Kidney (tissue), 14 donors: Measurements from ENCODE around the gene BUD23. TPM values are rescaled to one million over a fixed set of nuclear protein-coding genes. Genes with fewer than 3 reads are reported as not detected.

Experiments used
- DNase-seq, 5 donors: peaks; one replicate each; pipeline ENCODE4 v3.0.0-alpha.2; 2013 to 2020
- FAIRE-seq: peaks from 2 replicates; lab custom pipeline; 2012; peaks lifted over from hg19 to GRCh38; lab: Jason Lieb, UNC
- H3K27ac ChIP-seq, 2 donors: one replicate each; pipeline ENCODE4 v1.7.0; 2013; ENCODE audit warnings: low read depth in 2 of 2, low read length in 2 of 2, inconsistent platforms in 1 of 2
- H3K27me3 ChIP-seq: one replicate; pipeline ENCODE4 v1.7.1; 2013; ENCODE audit warnings: low read length, inconsistent platforms; ENCODE audit not compliant: control insufficient read depth, insufficient read depth
- H3K36me3 ChIP-seq, 3 donors: one replicate each; pipeline versions ENCODE4 v1.7.0 to v1.7.1; 2013; ENCODE audit warnings: low read length in 3 of 3, control low read depth in 1 of 3, inconsistent platforms in 1 of 3; ENCODE audit not compliant: insufficient read depth in 3 of 3, control insufficient read depth in 2 of 3
- H3K4me1 ChIP-seq, 3 donors: one replicate each; pipeline versions ENCODE4 v1.7.0 to v1.7.1; 2013; ENCODE audit warnings: low read length in 3 of 3, inconsistent platforms in 1 of 3, low read depth in 1 of 3; ENCODE audit not compliant: control insufficient read depth in 2 of 3, insufficient read depth in 2 of 3
- H3K4me3 ChIP-seq, 3 donors: one replicate each; pipeline versions ENCODE4 v1.7.0 to v1.8.1; 2013; ENCODE audit warnings: low read length in 3 of 3, control low read depth in 1 of 3, inconsistent platforms in 1 of 3
- H3K9ac ChIP-seq, 3 donors: one replicate each; pipeline versions ENCODE4 v1.7.0 to v1.7.1; 2013; ENCODE audit warnings: low read length in 3 of 3, control low read depth in 1 of 3, inconsistent platforms in 1 of 3
- H3K9me3 ChIP-seq, 3 donors: one replicate each; pipeline versions ENCODE4 v1.7.0 to v1.7.1; 2013; ENCODE audit warnings: low read length in 3 of 3, control low read depth in 1 of 3, inconsistent platforms in 1 of 3; ENCODE audit not compliant: control insufficient read depth in 2 of 3, insufficient read depth in 1 of 3
- CTCF ChIP-seq: IDR thresholded peaks from 3 replicates; pipeline ENCODE4 v1.5.1; 2012; ENCODE audit warnings: mild to moderate bottlenecking, moderate library complexity, borderline replicate concordance; ENCODE audit not compliant: insufficient read depth; ENCODE audit errors: extremely low read depth
- intact Hi-C: fragments of 100-400 bp; cut with DNase I; formaldehyde crosslinking; loops from one replicate; pipeline ENCODE4 v1.11.1; 2022
- polyA plus RNA-seq: library from polyadenylated mRNA; stranded (reverse); fragments of 350-450 nt; fragmentation: Illumina TruSeq; extraction: RNeasy Lipid Tissue Mini Kit (QIAGEN cat#74804); gene quantifications from one replicate; pipeline ENCODE4 v1.2.3, GENCODE V29; 2014; ENCODE audit warnings: low read depth, low replicate concordance; ENCODE audit not compliant: insufficient read depth
- total RNA-seq: library from RNA; stranded (reverse); fragmentation: NEBNext Ultra II Directional; extraction: Animal tissue kit (Norgen Biotek cat#: 25700); gene quantifications from one replicate; pipeline ENCODE4 v1.2.1, GENCODE V29; 2021
- donor health status: control.
- donor health status: control.
- donor health status: control.
- donor health status: control.
- donor health status: control.
- donor health status: DM: yes; HTN: yes; CAD: no.
- donor health status: Normal renal cell carcinoma (clear cell type).

Gene BUD23
- total and polyA plus RNA-seq, 2 donors from 2014 or later = 61.0 to 92.7 TPM

DNA sequence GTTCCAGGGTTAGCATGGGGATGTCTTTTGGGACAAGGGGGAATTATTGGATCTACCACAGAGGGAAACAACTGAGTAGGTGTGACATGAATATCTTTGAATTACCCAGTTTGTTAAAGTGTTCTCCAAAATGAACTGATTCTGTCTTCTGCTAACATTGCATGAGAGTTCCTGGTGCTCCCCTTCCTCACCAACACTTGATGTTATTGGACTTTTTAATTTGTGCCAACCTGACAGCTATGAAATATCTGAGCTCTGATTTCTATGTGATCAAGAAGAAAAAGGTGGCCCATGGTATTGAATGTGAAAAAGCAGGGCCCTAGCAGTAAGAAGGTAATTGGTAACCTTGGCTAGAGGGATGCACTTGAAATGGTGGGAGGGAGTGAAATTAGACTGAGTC lies 20.4 kb upstream of the BUD23 start:
- no peak overlapping the region for H3K4me3 ChIP-seq
- H3K9me3 ChIP-seq = peaks cover 0 to 7% (median 0%) of the 10 kb centered on the region in 3 donors
- no peaks in the 10 kb centered on the region for H3K27me3 ChIP-seq
- DNase-seq (no peak), FAIRE-seq (no peak)
- H3K36me3 ChIP-seq = no peaks in the 10 kb centered on the region
- peaks cover 0 to 4% (median 0%) of the 10 kb centered on the region in 3 donors for H3K4me1 ChIP-seq
- TF ChIP-seq CTCF = no peak
- no peak overlapping the region for H3K9ac ChIP-seq
- intact Hi-C loops = no loop called here
- H3K27ac ChIP-seq = no peak overlapping the region

GRCh38 chr7:73667344-73668102 lies 15.9 kb upstream of the BUD23 start, which contains the start of gene VPS37D:
Gene VPS37D, plus strand, starts transcription at chr7:73667831. Its CDS starts 128 bp downstream, at chr7:73667959.
- Histone ChIP-seq H3K4me1 (peaks cover 0 to 6% (median 4%) of the 10 kb centered on the region in 3 donors), H3K9me3 (peaks cover 0 to 7% (median 0%) of the 10 kb centered on the region in 3 donors), H3K9ac (peak within 1 kb of the TSS; percentile 11 to 70 (median 55)), H3K27ac (peak within 1 kb of the TSS; percentile 71 to 86), H3K36me3 (no peaks in the 10 kb centered on the region), H3K27me3 (no peaks in the 10 kb centered on the region), H3K4me3 (peak within 1 kb of the TSS; percentile 65 to 77 (median 76))
- FAIRE-seq (no peak), DNase-seq (peak; percentile 93 to 96 (median 94))
- intact Hi-C loops = no loop called here
- TF ChIP-seq CTCF = peak; percentile 91

DNA sequence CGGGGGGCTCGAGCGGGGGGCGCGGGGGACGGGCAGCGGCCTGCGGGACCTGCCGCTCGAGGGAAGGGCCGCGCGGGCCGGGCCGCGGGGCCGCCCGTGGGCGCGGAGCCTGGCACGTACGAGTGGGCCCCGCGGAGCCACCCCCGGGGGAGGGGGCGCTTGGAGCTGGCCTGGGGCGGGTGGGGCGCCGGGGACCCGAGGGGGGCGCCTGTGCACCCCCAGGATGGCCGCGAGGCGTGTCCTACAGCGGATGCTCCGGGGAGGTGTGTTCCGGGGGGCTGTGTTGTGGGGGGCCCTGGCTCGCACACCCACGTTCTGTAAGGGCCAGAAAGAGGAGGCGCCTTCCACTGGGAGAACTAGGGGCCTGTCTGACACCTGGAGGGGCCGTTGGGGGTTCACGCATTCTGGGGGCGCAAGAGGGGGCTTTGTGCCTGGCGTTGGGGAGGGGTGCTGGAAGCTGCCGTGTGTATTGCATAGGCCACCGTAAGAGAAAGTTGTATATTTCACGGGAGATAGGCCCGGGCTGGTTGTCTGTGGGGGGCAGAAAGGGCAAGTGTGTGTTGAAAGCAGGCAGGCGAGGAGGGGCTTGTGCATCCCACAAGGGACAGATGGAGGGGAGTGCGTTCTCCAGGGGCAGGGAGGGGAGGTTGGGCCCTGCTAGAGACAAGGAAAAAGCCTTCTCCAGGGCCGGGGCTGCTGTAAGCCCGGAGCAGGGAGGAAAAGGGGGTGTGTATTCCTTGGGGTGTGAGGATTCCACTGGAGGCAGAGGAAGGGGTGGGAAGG lies 15.1 kb upstream of the BUD23 start:
- DNase-seq = peak in 4 of 5 donors; percentile 45 to 75 (median 61)
- intact Hi-C loops = no loop called here
- TF ChIP-seq CTCF = no peak
- H3K36me3 ChIP-seq = no peaks in the 10 kb centered on the region
- peak overlapping the region; percentile 11 to 70 (median 55) for H3K9ac ChIP-seq
- H3K4me1 ChIP-seq = peaks cover 0 to 6% (median 4%) of the 10 kb centered on the region in 3 donors
- H3K4me3 ChIP-seq = peak overlapping the region; percentile 65 to 77 (median 76)
- FAIRE-seq = no peak
- H3K27ac ChIP-seq = peak overlapping the region; percentile 71 to 86
- H3K9me3 ChIP-seq = peaks cover 0 to 1% (median 0%) of the 10 kb centered on the region in 3 donors
- H3K27me3 ChIP-seq = no peaks in the 10 kb centered on the region
